Activated naive CD4-positive, alpha-beta T cell treated with anti-CD3 and anti-CD28 coated beads for 36 hours (primary cell): Measurements from ENCODE around the gene GALNT10. TPM values are rescaled to one million over a fixed set of nuclear protein-coding genes. Genes with fewer than 3 reads are reported as not detected.

Experiments
- CTCF ChIA-PET: fragments of 350-600 bp; sonication (Branson Sonifier 250); formaldehyde crosslinking; loops from one replicate; lab custom pipeline; 2021; ENCODE audit warnings: antibody characterized with exemption; lab: Charles Lee
- DNase-seq: peaks from one replicate; pipeline ENCODE4 v3.0.0-alpha.2; 2020
- H3K27ac Mint-ChIP-seq: one replicate; pipeline ENCODE4 v1.8.0; 2021; ENCODE audit warnings: mild to moderate bottlenecking, mixed read lengths
- H3K27me3 Mint-ChIP-seq: one replicate; pipeline ENCODE4 v1.8.0; 2021; ENCODE audit warnings: low read depth, mixed read lengths
- H3K36me3 Mint-ChIP-seq: one replicate; pipeline ENCODE4 v1.8.0; 2021; ENCODE audit warnings: low read depth, mixed read lengths
- H3K4me1 Mint-ChIP-seq: one replicate; pipeline ENCODE4 v1.8.0; 2021; ENCODE audit warnings: low read depth, mixed read lengths
- H3K4me3 Mint-ChIP-seq: one replicate; pipeline ENCODE4 v1.8.0; 2021; ENCODE audit warnings: mild to moderate bottlenecking, moderate library complexity, mixed read lengths
- H3K9me3 Mint-ChIP-seq: one replicate; pipeline ENCODE4 v1.8.0; 2021; ENCODE audit warnings: mixed read lengths
- intact Hi-C: fragments of 100-400 bp; cut with micrococcal nuclease; formaldehyde crosslinking; loops from one replicate; pipeline ENCODE4 v1.15.1; 2023
- total RNA-seq, 2 experiments: library from RNA; stranded (reverse); gene quantifications; one replicate each; pipeline ENCODE4 v1.2.3, GENCODE V29; 2021

The GALNT10 gene
- total RNA-seq, 2 experiments from 2014 or later = 41.2 to 42.8 TPM

DNA sequence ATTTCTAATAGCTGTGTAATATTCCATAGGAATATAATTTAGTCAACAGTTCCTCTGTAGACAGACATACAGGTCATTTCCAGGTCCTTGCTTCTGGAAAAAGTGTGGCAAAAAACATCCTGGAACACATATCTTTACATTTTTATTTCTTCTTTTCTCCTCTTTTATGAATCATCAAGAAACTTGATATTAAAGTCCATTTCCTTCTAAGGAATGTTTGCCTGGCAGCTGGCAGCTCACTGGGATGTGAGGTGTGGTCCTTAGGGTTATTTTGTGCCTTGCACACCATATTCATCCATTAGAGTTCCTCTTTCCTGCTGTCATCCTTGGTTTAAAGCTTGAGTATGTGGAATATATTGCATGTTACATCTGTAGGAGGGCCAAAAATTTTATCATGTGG is 122.0 kb downstream of the GALNT10 start:
- intact Hi-C loops = no loop called here
- peaks cover 1% of the 10 kb centered on the region for H3K9me3 Mint-ChIP-seq
- no peak overlapping the region for H3K27ac Mint-ChIP-seq
- H3K4me3 Mint-ChIP-seq = no peak overlapping the region
- DNase-seq = no peak
- H3K27me3 Mint-ChIP-seq = no peaks in the 10 kb centered on the region
- H3K4me1 Mint-ChIP-seq = peaks cover 33% of the 10 kb centered on the region
- peaks cover 12% of the 10 kb centered on the region for H3K36me3 Mint-ChIP-seq
- CTCF ChIA-PET = interaction anchor here (0.6 kb wide), 1 partner anchor 92 kb away, joined by 3 read pairs; no protein-coding TSS in a partner anchor

DNA sequence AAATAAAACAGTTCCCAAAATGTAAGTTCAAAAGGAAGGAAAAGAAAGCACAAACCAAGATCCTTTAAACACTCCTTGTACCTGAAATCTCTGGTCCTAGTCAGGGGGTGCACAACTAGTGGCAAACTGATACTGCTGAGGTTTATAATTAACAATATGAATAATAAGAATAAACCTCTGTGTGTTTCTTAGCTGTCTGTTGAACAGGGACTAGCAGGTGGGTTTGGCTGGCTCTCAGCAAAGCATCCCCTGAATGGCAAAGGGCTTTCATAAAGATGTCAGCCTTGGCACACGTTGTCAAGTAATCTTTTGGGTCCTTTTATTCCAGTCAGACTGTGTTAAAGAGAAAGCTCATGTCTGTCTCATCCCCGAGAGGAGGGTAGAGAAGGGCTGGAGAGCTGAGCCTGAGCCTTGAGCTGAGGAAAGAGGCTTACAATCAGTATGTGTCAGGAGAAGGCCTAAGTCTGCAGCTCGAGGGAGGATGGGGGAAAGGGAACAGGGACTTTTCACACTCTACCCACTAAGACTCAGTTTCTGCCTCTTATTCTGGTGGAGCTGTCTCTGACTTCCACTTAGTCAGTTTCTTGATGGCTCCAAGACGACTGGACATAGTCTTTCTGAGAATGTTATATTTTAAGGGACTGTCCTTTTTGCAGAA is 123.0 kb downstream of the GALNT10 start:
- peaks cover 33% of the 10 kb centered on the region for H3K4me1 Mint-ChIP-seq
- H3K27me3 Mint-ChIP-seq = no peaks in the 10 kb centered on the region
- CTCF ChIA-PET = no interaction called here
- H3K9me3 Mint-ChIP-seq = peaks cover 1% of the 10 kb centered on the region
- no peak overlapping the region for H3K27ac Mint-ChIP-seq
- no peak overlapping the region for H3K4me3 Mint-ChIP-seq
- H3K36me3 Mint-ChIP-seq = peaks cover 12% of the 10 kb centered on the region
- no peak for DNase-seq
- intact Hi-C loops = no loop called here

DNA sequence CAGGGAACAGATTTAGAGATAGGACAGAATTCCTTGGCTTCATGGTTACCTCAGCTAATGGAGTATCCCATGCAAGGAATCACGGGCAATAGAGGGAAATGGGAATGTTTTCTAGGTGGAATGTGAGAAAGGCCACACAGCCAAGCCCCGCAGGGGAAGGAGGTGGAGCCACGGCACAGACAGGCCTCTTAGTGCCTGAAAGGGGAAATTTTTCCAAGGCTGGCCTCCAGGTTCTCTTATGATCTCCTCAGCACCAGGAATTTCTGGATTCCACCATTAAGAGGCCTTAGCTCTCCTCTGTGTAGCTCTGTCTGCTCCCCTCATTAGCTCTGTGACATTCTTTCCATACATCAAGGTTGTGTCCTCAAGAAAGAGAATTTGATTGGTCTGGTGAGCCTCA is 124.7 kb downstream of the GALNT10 start:
- CTCF ChIA-PET = no interaction called here
- Mint-ChIP-seq H3K9me3 (no peaks in the 10 kb centered on the region), H3K27me3 (no peaks in the 10 kb centered on the region), H3K36me3 (peaks cover 7% of the 10 kb centered on the region), H3K27ac (no peak overlapping the region), H3K4me3 (no peak overlapping the region), H3K4me1 (peaks cover 19% of the 10 kb centered on the region)
- intact Hi-C loops = no loop called here
- no peak for DNase-seq

DNA sequence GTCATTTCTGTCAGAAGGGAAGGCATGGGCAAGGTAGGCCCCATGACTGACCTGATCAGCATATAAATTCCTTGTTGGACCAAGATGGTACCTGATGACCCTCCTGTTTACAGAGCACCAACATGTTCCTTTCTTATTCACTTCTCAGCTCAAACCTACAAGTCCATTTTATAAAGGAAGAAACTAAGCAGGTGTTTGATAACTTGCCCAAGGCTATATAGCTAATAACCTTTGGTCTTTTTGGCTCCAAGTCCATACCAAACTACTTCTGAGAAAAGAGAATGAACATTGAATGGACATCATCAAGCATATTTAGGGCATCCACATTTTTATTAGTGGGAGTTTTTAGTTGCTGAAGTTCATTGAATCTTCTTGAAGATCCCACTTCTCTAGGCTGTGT is 125.2 kb downstream of the GALNT10 start:
- intact Hi-C loops = no loop called here
- Mint-ChIP-seq H3K9me3 (no peaks in the 10 kb centered on the region), H3K36me3 (peaks cover 5% of the 10 kb centered on the region), H3K4me1 (peaks cover 17% of the 10 kb centered on the region), H3K4me3 (no peak overlapping the region), H3K27ac (no peak overlapping the region), H3K27me3 (no peaks in the 10 kb centered on the region)
- CTCF ChIA-PET = no interaction called here
- DNase-seq = no peak

DNA sequence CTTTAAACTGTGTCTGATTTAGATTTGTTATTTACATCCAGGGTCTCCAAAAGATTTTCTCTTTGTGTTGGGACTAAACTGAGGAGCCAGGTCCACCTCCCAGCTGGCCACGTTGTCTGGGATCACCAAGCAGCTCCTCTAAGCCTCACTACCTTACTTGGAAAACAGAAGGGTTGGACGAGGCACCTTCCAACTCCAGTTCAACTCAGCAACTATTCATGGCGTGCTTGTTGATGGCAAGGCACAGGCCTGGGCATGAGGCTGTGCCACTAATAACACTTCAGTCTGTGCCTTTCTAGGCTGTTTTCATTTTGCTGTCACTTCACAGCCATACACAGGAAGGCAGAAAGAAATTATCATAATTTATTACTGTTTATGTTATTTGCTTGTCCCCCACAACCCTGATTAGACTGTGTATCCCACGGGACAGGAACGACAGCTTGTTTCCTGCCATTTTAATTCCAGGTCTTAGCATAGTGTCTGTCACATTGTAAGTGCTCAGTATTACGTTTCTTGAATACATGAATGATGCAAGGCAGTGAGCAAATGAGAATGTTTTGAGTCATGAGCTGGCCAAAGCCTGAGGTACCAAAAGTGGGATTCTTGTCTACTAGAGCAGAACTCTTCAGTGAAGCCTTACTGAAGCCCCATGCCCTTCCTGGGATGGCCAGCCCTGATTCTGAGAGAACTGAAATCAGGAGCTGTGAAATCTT is 125.8 kb downstream of the GALNT10 start:
- H3K27ac Mint-ChIP-seq = no peak overlapping the region
- intact Hi-C loops = no loop called here

DNA sequence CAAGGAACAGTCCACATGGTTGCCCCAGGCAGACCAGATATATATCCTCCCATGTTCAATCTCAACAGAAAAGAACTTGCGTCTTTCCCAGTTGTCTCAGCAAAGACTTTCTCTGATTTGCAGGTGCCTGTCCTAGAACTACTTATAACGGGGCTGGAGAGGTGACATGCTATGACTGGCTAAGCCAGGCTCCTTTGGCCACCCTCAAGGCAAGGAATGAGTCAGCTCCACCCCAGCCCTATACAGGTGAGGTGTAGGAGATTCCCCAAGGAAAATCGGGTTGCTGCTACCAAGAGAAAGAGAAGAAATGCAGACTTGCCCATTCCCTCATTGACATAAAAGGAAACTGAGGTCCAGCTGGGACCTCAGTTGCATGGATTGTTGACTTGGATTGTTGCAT is 127.4 kb downstream of the GALNT10 start:
- Mint-ChIP-seq H3K36me3 (peaks cover 3% of the 10 kb centered on the region), H3K4me3 (no peak overlapping the region), H3K9me3 (no peaks in the 10 kb centered on the region), H3K27me3 (no peaks in the 10 kb centered on the region), H3K4me1 (peaks cover 2% of the 10 kb centered on the region), H3K27ac (no peak overlapping the region)
- CTCF ChIA-PET = no interaction called here
- intact Hi-C loops = no loop called here
- no peak for DNase-seq

More for the DNA sequence above, 125.8 kb downstream of the GALNT10 start:
- CTCF ChIA-PET = no interaction called here
- DNase-seq = no peak
- Mint-ChIP-seq H3K4me1 (peaks cover 11% of the 10 kb centered on the region), H3K4me3 (no peak overlapping the region), H3K36me3 (peaks cover 3% of the 10 kb centered on the region), H3K27me3 (no peaks in the 10 kb centered on the region), H3K9me3 (no peaks in the 10 kb centered on the region)

DNA sequence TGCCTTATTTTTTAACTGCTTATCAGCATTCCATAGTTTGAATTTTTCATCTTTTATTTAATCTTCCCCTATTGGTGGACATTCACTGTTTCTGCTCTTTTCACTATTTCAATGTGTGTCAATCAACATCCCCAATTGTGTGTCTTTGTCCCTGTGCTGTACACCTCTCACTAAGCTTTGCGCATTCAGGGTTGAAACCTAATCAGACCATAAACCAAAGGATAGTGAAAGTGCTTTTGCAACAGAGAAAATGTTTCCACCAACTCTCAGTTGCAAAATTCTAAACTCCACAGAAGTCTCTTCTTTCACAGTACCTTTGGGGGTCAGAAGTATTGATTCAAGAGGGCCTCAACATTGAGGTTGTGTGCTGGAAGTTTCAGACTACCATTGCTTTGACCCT is 128.2 kb downstream of the GALNT10 start:
- no peak for DNase-seq
- Mint-ChIP-seq H3K4me3 (no peak overlapping the region), H3K27me3 (no peaks in the 10 kb centered on the region), H3K4me1 (no peaks in the 10 kb centered on the region), H3K36me3 (peaks cover 7% of the 10 kb centered on the region), H3K9me3 (no peaks in the 10 kb centered on the region), H3K27ac (no peak overlapping the region)
- CTCF ChIA-PET = no interaction called here
- intact Hi-C loops = no loop called here

DNA sequence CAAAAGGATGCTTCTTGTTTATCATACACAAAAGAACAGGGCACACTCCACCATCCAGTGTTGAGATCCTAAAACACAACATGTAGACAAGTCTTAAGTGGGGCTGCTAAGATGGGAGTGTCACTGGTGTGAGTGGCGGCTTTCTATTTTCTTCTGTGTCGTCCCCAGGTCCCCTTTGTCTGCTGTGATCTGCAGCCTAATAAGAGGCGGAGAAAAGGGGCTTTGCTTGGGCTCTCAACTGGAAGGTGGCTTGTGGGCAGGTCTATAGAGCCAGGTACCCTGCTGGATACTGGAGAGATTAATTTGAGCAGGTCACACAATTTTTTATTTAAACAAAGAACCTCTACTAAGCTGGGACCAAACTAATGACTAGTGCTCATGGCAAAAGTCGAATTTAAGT is 129.2 kb downstream of the GALNT10 start:
- Mint-ChIP-seq H3K27ac (no peak overlapping the region), H3K4me1 (no peaks in the 10 kb centered on the region), H3K9me3 (no peaks in the 10 kb centered on the region), H3K27me3 (no peaks in the 10 kb centered on the region), H3K36me3 (peaks cover 9% of the 10 kb centered on the region), H3K4me3 (no peak overlapping the region)
- CTCF ChIA-PET = no interaction called here
- no peak for DNase-seq
- intact Hi-C loops = no loop called here

DNA sequence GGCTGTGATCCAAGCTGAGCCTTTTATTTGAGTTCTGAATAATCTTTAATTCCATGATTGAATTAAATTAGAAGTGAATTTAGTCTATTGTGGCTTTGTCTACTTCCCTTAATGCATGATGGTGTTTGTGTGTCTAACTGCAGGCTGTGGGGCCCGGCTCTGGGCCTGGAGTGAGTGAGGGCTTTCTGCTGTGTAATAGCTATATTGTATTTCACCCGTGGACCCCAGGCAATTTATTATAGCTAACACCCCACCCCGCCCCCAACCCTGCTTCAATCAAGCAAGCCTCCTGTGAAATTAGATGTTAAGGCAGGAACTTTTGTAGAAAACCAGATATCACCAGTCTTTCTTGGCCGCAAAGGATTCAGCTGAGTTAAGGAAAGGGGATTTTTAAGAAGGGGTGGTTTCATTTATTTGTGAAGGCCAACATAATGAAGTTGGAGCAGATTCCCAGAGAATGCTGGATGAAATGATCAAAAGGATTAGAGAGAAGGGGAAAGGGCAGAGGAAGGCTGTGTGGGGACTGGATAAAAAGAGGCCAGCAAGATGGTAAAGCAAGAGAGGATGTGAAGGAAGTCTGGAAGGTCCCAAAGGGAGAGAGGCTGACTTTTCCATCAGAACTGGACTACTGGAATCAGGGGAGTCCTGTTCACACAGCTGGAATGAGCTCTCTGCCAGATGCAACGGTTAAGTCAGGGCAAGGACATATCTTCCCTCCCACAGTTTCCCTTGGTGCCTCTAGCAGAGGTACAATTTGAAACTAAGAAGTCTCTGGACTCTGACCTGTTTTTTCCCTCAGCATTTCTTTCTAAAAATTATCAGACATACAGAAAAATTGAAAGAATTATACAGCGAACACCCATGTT is 129.9 kb downstream of the GALNT10 start:
- Mint-ChIP-seq H3K27ac (no peak overlapping the region), H3K9me3 (no peaks in the 10 kb centered on the region), H3K36me3 (peaks cover 6% of the 10 kb centered on the region), H3K4me3 (no peak overlapping the region), H3K27me3 (no peaks in the 10 kb centered on the region), H3K4me1 (no peaks in the 10 kb centered on the region)
- intact Hi-C loops = no loop called here
- CTCF ChIA-PET = no interaction called here
- DNase-seq = no peak

DNA sequence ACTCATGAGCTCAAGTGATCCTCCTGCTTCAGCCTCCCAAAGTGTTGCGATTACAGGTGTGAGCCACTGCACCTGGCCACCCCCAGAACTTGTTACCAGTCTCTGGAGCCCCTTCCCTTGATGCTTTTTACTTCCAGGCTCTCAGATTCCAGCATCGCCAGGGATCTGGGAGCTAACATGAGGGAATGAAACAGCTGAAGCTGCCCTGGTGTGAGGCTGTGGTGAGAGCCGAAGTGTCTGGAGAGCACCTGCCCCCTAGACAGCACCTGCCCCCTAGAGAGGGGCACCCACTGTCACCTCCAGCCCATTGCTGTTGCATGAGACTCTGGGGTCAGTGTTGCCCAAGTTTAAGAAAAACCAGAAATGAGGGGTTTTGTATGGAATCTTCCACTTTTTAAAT is 131.0 kb downstream of the GALNT10 start:
- intact Hi-C loops = no loop called here
- Mint-ChIP-seq H3K27ac (no peak overlapping the region), H3K27me3 (no peaks in the 10 kb centered on the region), H3K4me3 (no peak overlapping the region), H3K36me3 (peaks cover 6% of the 10 kb centered on the region), H3K4me1 (no peaks in the 10 kb centered on the region), H3K9me3 (no peaks in the 10 kb centered on the region)
- CTCF ChIA-PET = interaction anchor here (0.7 kb wide), 1 partner anchor 17 kb away, joined by 4 read pairs; no protein-coding TSS in a partner anchor
- DNase-seq = no peak

DNA sequence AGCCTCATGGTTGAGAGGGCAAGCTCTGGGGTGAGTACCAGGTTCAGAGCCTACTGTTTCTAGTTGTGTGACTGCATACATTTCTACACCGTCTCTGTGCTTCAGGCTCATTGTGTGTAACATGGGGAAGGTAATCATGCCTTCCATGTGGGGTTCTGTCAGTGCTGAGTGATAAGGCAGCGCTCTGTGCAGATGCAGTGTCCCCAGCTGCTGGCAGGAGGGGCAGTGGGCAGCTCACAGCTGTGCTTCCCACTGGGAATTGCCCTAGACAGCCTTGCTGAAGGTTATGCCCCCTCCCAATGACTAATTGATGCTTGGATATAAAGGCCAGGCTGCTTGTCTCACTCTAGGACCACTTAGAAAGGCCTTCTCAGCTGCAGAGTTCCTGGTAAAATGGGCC is 133.5 kb downstream of the GALNT10 start:
- no peaks in the 10 kb centered on the region for H3K27me3 Mint-ChIP-seq
- intact Hi-C loops = no loop called here
- no peak overlapping the region for H3K4me3 Mint-ChIP-seq
- no peak overlapping the region for H3K27ac Mint-ChIP-seq
- CTCF ChIA-PET = interaction anchor here (1.3 kb wide), 1 partner anchor 300 kb away, joined by 3 read pairs; no protein-coding TSS in a partner anchor
- H3K9me3 Mint-ChIP-seq = no peaks in the 10 kb centered on the region
- no peaks in the 10 kb centered on the region for H3K4me1 Mint-ChIP-seq
- no peak for DNase-seq
- H3K36me3 Mint-ChIP-seq = peaks cover 6% of the 10 kb centered on the region

DNA sequence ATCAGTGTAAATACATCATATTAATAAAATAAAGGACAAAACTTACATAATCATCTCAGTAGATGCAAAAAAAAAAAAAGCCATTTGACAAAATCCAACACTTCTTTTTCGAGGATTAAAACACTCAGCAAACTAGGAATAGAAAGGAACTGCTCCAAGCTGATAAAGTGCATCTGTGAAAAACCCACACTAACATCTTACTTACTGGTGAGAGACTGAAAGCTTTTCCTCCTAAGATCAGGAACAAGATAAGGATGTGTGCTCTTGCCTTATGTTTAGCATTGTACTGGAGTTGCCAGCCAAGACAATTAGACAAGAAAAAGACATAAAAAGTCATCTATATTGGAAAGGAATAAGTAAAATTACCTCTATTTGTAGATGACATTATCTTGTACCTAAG is 135.0 kb downstream of the GALNT10 start:
- H3K27me3 Mint-ChIP-seq = no peaks in the 10 kb centered on the region
- CTCF ChIA-PET = interaction anchor here (0.6 to 0.7 kb wide), 3 partner anchors 11 to 435 kb away, joined by 3 to 5 read pairs (median 5); no protein-coding TSS in a partner anchor
- H3K36me3 Mint-ChIP-seq = peaks cover 6% of the 10 kb centered on the region
- no peak for DNase-seq
- H3K4me3 Mint-ChIP-seq = no peak overlapping the region
- H3K4me1 Mint-ChIP-seq = no peaks in the 10 kb centered on the region
- no peaks in the 10 kb centered on the region for H3K9me3 Mint-ChIP-seq
- intact Hi-C loops = no loop called here
- no peak overlapping the region for H3K27ac Mint-ChIP-seq
